ENCODE data around the gene TMSB15B.

- TF ChIP-seq, protein P1, sequence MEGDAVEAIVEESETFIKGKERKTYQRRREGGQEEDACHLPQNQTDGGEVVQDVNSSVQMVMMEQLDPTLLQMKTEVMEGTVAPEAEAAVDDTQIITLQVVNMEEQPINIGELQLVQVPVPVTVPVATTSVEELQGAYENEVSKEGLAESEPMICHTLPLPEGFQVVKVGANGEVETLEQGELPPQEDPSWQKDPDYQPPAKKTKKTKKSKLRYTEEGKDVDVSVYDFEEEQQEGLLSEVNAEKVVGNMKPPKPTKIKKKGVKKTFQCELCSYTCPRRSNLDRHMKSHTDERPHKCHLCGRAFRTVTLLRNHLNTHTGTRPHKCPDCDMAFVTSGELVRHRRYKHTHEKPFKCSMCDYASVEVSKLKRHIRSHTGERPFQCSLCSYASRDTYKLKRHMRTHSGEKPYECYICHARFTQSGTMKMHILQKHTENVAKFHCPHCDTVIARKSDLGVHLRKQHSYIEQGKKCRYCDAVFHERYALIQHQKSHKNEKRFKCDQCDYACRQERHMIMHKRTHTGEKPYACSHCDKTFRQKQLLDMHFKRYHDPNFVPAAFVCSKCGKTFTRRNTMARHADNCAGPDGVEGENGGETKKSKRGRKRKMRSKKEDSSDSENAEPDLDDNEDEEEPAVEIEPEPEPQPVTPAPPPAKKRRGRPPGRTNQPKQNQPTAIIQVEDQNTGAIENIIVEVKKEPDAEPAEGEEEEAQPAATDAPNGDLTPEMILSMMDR (conservative IDR thresholded peaks at IDR 0.05; ENCODE audit: low read length), result no peak
- TF ChIP-seq EZH2phosphoT487 (IDR thresholded peaks at IDR 0.05; ENCODE audit: borderline replicate concordance, low read depth, low read length), result no peak
Observed at GRCh38 chrX:104013158-104013557, 50.7 kb downstream of the TMSB15B start.

All from OCI-LY7 (cell line).